ENCODE results near the gene JMJD8.

JMJD8 gene

DNA sequence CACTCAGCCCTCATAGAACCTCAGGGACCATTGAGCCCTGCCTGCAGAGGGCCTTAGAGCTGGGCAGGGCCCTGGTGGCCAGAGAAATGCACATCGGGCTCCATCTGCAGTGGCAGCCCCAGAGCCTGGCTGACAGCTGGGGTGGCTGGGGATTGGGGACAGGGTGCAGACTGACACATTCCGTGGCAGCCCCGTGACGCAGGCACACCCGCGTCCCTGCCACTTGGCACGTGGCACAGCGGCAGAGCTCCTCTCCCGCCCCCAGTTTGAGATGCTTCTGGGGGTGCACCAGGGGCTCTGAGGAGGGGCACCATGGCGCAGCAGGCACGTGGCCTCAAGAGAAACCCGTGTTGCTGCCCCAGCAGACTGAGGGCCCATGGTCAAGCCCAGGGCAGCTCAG is 19.3 kb upstream of the JMJD8 start:
- no peak overlapping the region for H3K4me3 ChIP-seq (ENCODE audit: low read depth in 1 of 5, low read length in 5 of 5)
- no peaks in the 10 kb centered on the region for H3K9me3 ChIP-seq (ENCODE audit: control insufficient read depth in 5 of 5, low read length in 5 of 5)
- H3K9ac ChIP-seq (ENCODE audit: low read length in 5 of 5) = no peak overlapping the region
- H3K27me3 ChIP-seq (ENCODE audit: control insufficient read depth in 5 of 5, insufficient read depth in 4 of 5, low read length in 5 of 5) = peaks cover 66 to 84% (median 70%) of the 10 kb centered on the region in 5 donors
- H3K27ac ChIP-seq (ENCODE audit: low read depth, low read length) = no peak overlapping the region
- peaks cover 0 to 5% (median 3%) of the 10 kb centered on the region in 5 donors for H3K4me1 ChIP-seq (ENCODE audit: control insufficient read depth in 5 of 5, insufficient read depth in 5 of 5, low read length in 5 of 5)
- H3K36me3 ChIP-seq (ENCODE audit: control insufficient read depth in 5 of 5, insufficient read depth in 5 of 5, low read length in 5 of 5) = no peaks in the 10 kb centered on the region

DNA sequence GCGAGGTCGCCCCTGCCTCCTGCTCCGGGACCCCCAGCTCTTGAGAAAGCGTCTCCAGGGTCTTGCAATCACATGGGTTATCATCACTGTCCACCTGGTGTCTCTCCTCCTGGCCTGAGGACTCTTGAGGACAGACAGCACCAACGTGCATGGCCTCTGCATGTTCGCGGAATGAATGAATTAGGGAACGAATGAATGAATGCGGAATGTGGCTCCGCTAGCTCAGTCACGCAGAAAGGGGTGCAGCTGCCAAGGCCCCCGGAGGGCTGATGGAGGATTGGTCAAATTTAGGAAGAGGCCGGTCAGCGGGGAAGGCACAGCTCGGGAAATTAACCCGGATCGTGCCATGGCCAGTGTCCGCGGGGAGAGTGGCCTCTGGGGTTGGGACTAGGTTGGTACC is 18.2 kb upstream of the JMJD8 start:
- H3K4me1 ChIP-seq (ENCODE audit: control insufficient read depth in 5 of 5, insufficient read depth in 5 of 5, low read length in 5 of 5) = peaks cover 0 to 5% (median 3%) of the 10 kb centered on the region in 5 donors
- no peak overlapping the region for H3K27ac ChIP-seq (ENCODE audit: low read depth, low read length)

DNA sequence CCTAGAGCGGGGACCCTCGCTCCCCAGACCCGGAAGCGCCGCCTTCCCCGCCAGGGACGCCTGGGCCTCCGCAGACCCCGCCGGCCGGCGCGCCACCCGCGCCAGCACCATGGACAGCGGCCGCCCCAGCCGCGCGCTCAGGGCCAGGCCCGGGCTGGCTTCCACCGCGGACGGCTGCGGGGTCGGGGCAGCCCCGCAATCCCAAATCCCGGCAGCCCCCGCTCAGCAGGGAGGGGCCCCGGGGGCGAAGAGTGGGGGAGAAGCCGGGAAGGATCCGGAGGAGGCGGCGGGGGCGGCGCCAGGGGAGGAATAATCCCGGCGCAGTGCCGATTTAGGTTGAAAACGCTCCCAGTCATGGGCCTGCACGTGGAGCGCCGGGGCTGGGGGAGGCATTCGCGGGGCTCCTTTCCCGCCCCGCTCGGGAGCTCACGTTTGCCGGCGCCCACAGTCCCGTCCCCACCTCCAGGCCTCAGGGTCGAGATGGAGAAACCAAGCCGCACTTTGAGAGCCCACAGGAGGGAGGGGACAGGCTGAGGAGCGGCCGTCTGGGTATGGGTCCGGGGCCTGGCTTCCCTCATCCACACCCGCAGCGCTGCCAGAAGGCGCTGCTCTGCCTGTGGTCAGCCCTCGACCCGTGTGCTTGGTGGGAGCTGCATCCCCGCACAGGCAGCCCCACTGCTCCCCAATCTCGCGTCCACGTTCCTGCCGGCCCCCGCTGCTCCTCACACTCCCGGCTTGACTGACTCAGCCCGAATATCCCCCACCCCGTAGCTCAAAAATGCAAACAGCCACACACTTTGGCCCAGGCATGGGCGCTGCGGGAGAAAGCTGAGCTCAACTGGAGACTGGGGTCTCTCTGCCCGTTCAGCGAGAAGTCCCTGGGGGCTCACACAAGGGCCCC is 16.8 kb upstream of the JMJD8 start:
- H3K36me3 ChIP-seq (ENCODE audit: control insufficient read depth in 5 of 5, insufficient read depth in 5 of 5, low read length in 5 of 5) = no peaks in the 10 kb centered on the region
- no peak overlapping the region for H3K27ac ChIP-seq (ENCODE audit: low read depth, low read length)
- H3K9me3 ChIP-seq (ENCODE audit: control insufficient read depth in 5 of 5, low read length in 5 of 5) = no peaks in the 10 kb centered on the region
- H3K9ac ChIP-seq (ENCODE audit: low read length in 5 of 5) = no peak overlapping the region
- peaks cover 0 to 4% (median 1%) of the 10 kb centered on the region in 5 donors for H3K4me1 ChIP-seq (ENCODE audit: control insufficient read depth in 5 of 5, insufficient read depth in 5 of 5, low read length in 5 of 5)
- peaks cover 52 to 72% (median 55%) of the 10 kb centered on the region in 5 donors for H3K27me3 ChIP-seq (ENCODE audit: control insufficient read depth in 5 of 5, insufficient read depth in 4 of 5, low read length in 5 of 5)
- H3K4me3 ChIP-seq (ENCODE audit: low read depth in 1 of 5, low read length in 5 of 5) = no peak overlapping the region

More for the DNA sequence above, 18.2 kb upstream of the JMJD8 start:
- Histone ChIP-seq H3K9me3 (ENCODE audit: control insufficient read depth in 5 of 5, low read length in 5 of 5) (no peaks in the 10 kb centered on the region), H3K36me3 (ENCODE audit: control insufficient read depth in 5 of 5, insufficient read depth in 5 of 5, low read length in 5 of 5) (no peaks in the 10 kb centered on the region), H3K9ac (ENCODE audit: low read length in 5 of 5) (no peak overlapping the region), H3K27me3 (ENCODE audit: control insufficient read depth in 5 of 5, insufficient read depth in 4 of 5, low read length in 5 of 5) (peaks cover 57 to 76% (median 63%) of the 10 kb centered on the region in 5 donors), H3K4me3 (ENCODE audit: low read depth in 1 of 5, low read length in 5 of 5) (no peak overlapping the region)

DNA sequence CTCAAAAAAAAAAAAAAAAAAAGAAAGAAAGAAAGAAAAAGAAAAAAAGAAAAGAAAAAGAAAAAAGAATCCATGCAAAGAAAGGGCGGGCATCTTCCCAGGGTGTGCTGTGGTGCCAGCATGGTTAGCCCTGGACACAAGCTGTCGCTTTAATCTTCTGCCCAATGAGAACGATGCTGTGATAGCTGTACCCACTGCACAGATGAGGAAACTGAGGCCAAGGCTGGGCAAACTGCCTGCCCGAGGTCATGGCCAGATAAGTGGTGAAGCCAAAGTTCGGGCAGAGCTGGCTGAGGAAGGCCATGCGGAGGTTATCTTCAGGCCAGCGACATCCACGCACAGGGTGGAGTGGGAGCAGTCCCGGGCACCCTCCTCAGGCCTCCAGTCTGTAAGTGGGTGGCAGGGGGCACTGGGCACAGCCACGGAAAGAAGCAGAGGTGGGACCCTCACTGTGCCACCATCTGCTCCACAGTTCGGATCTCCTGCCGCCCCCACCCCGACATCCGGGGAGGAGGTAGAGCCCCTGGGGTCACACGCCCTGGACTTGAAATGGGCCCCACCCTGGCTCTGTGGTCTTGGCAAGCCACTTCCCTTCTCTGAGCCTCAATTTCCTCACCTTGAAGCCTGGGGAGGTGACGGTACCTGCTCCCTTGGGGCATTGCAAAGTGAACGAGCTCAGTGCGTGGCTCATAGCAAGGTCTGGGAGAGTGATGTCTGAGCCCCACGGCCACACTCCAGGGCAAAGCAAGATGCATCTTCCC is 15.0 kb upstream of the JMJD8 start:
- H3K27ac ChIP-seq (ENCODE audit: low read depth, low read length) = no peak overlapping the region
- peaks cover 53 to 77% (median 59%) of the 10 kb centered on the region in 5 donors for H3K27me3 ChIP-seq (ENCODE audit: control insufficient read depth in 5 of 5, insufficient read depth in 4 of 5, low read length in 5 of 5)

DNA sequence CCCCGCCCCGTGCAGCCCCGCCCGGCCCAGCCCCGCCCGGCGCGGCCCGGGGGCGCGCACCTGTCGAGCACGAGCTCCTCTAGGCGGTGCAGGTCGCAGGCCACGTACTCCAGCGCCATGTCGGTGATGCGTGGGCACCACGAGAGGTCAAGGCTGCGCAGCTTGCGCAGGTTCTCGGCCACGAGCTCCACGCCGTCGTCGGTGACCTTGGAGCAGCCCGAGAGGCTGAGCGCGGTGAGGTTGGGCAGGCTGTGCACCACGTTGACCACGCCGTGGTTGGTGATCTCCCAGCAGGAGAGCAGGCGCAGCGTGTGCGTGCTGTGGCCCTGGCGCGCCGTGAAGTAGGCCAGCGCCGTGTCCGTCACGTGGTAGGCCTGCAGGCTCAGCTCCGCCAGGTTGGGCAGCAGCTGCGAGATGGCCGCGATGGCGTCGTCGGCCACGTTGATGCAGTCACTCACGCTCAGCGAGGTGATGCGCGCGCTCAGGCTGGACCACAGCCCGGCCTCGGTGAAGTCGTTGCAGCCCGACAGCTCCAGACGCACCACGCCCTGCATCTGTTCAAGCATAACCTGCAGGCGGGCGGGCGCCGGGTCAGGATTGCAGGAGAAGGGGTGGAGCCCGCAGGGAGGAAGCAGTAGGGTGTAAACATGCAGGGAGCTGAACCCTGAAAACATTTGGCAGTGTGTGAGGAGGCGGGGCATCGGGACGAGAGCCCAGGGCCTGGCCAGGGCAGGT is 11.4 kb upstream of the JMJD8 start:
- no peaks in the 10 kb centered on the region for H3K36me3 ChIP-seq (ENCODE audit: control insufficient read depth in 5 of 5, insufficient read depth in 5 of 5, low read length in 5 of 5)
- peaks cover 0 to 15% (median 11%) of the 10 kb centered on the region in 5 donors for H3K4me1 ChIP-seq (ENCODE audit: control insufficient read depth in 5 of 5, insufficient read depth in 5 of 5, low read length in 5 of 5)
- peaks cover 0 to 4% (median 0%) of the 10 kb centered on the region in 5 donors for H3K9me3 ChIP-seq (ENCODE audit: control insufficient read depth in 5 of 5, low read length in 5 of 5)
- no peak overlapping the region for H3K27ac ChIP-seq (ENCODE audit: low read depth, low read length)
- peak overlapping the region in 1 of 5 donors; percentile 7 for H3K9ac ChIP-seq (ENCODE audit: low read length in 5 of 5)
- H3K4me3 ChIP-seq (ENCODE audit: low read depth in 1 of 5, low read length in 5 of 5) = peak overlapping the region in 4 of 5 donors; percentile 3 to 55 (median 28)
- H3K27me3 ChIP-seq (ENCODE audit: control insufficient read depth in 5 of 5, insufficient read depth in 4 of 5, low read length in 5 of 5) = peaks cover 39 to 61% (median 48%) of the 10 kb centered on the region in 5 donors

More for the DNA sequence above, 15.0 kb upstream of the JMJD8 start:
- peaks cover 0 to 11% (median 10%) of the 10 kb centered on the region in 5 donors for H3K4me1 ChIP-seq (ENCODE audit: control insufficient read depth in 5 of 5, insufficient read depth in 5 of 5, low read length in 5 of 5)
- H3K9ac ChIP-seq (ENCODE audit: low read length in 5 of 5) = no peak overlapping the region
- H3K36me3 ChIP-seq (ENCODE audit: control insufficient read depth in 5 of 5, insufficient read depth in 5 of 5, low read length in 5 of 5) = no peaks in the 10 kb centered on the region
- peaks cover 0 to 4% (median 0%) of the 10 kb centered on the region in 5 donors for H3K9me3 ChIP-seq (ENCODE audit: control insufficient read depth in 5 of 5, low read length in 5 of 5)
- no peak overlapping the region for H3K4me3 ChIP-seq (ENCODE audit: low read depth in 1 of 5, low read length in 5 of 5)

DNA sequence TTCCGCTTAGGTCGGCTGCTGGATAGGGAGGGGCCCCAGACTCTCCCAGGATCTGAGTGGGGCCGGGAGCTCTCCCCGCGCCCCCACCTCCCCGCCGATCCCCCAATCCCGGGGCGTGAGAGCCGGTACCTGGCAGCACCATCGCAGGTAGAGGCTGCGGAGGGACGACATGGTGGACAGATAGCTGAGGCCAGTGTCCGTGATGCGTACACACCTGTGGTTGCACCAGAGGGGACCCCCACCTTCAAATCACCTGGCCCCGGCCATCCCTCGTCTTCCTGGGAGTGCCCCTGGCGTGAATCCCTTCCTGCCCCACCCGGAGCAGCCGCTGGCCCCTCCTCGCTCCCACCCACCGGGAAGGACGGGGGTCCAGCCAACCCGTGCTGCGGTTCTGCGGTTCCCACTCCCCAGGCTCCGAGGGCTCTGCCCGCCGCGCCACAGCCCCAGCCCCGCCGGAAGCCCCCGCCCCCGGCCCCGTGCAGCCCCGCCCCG is 10.8 kb upstream of the JMJD8 start:
- Histone ChIP-seq H3K36me3 (ENCODE audit: control insufficient read depth in 5 of 5, insufficient read depth in 5 of 5, low read length in 5 of 5) (no peaks in the 10 kb centered on the region), H3K4me3 (ENCODE audit: low read depth in 1 of 5, low read length in 5 of 5) (no peak overlapping the region), H3K27ac (ENCODE audit: low read depth, low read length) (no peak overlapping the region)

DNA sequence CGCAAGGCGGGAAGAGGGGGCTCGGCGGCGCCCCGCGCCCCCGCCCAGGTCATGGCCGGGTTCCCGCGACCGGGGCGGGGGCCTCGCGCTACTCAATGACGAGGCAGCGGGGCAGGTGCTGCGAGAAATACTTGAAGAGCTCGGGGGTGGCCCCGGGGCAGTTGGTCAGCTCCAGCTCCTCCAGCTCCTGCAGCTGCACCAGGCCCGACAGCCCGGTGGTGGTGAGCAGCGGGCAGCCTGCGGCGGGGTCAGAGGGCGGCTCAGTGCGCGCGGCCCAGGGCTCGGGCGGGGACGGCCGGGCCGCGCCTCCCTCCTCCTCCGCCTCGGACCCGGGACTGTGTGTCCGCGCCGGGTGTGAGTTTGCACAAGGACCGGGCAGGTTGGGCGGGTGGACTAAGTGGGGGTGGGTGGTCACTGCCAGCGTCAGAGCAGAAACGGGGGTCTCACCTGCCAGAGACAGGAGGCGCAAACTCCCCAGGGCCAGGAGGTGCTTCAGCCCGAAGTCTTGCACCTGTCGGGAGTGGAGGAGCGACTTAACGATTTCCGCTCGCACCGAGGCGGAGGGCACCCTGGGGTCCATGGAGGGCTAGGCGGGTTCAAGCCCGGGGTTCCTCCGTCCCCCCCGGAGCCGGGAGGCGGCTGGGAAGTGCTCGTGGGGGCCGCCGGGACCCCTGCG is 10.2 kb upstream of the JMJD8 start:
- Histone ChIP-seq H3K4me3 (ENCODE audit: low read depth in 1 of 5, low read length in 5 of 5) (no peak overlapping the region), H3K27ac (ENCODE audit: low read depth, low read length) (no peak overlapping the region), H3K27me3 (ENCODE audit: control insufficient read depth in 5 of 5, insufficient read depth in 4 of 5, low read length in 5 of 5) (peaks cover 32 to 51% (median 39%) of the 10 kb centered on the region in 5 donors)

More for the DNA sequence above, 10.8 kb upstream of the JMJD8 start:
- H3K4me1 ChIP-seq (ENCODE audit: control insufficient read depth in 5 of 5, insufficient read depth in 5 of 5, low read length in 5 of 5) = peaks cover 0 to 21% (median 15%) of the 10 kb centered on the region in 5 donors
- no peak overlapping the region for H3K9ac ChIP-seq (ENCODE audit: low read length in 5 of 5)
- H3K27me3 ChIP-seq (ENCODE audit: control insufficient read depth in 5 of 5, insufficient read depth in 4 of 5, low read length in 5 of 5) = peaks cover 33 to 57% (median 44%) of the 10 kb centered on the region in 5 donors
- peaks cover 0 to 4% (median 0%) of the 10 kb centered on the region in 5 donors for H3K9me3 ChIP-seq (ENCODE audit: control insufficient read depth in 5 of 5, low read length in 5 of 5)

DNA sequence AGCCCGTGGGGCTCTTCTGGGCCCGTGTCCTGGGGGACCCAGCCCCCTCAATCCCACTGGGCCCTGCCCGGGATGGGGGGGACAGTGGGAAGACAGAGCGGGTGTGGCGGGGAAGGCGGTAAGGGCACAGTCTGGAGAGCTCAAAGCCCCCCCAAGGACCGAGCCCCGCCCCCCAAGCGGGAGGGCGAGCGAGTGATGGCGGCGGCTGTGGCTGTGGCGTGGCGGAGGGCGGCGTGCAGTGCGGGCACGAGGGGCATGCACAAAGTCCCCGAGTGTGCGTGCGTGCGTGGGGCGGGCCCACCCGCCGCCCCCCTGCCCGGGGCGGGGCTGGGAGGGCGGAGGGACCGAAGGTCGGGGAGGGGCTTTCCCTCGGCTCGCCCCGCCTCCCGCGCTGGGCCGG is 9.6 kb upstream of the JMJD8 start:
- peaks cover 4 to 32% (median 26%) of the 10 kb centered on the region in 5 donors for H3K4me1 ChIP-seq (ENCODE audit: control insufficient read depth in 5 of 5, insufficient read depth in 5 of 5, low read length in 5 of 5)
- H3K36me3 ChIP-seq (ENCODE audit: control insufficient read depth in 5 of 5, insufficient read depth in 5 of 5, low read length in 5 of 5) = no peaks in the 10 kb centered on the region
- no peak overlapping the region for H3K4me3 ChIP-seq (ENCODE audit: low read depth in 1 of 5, low read length in 5 of 5)
- H3K9ac ChIP-seq (ENCODE audit: low read length in 5 of 5) = no peak overlapping the region
- peaks cover 0 to 4% (median 0%) of the 10 kb centered on the region in 5 donors for H3K9me3 ChIP-seq (ENCODE audit: control insufficient read depth in 5 of 5, low read length in 5 of 5)
- H3K27ac ChIP-seq (ENCODE audit: low read depth, low read length) = no peak overlapping the region
- peaks cover 28 to 45% (median 37%) of the 10 kb centered on the region in 5 donors for H3K27me3 ChIP-seq (ENCODE audit: control insufficient read depth in 5 of 5, insufficient read depth in 4 of 5, low read length in 5 of 5)

More for the DNA sequence above, 10.2 kb upstream of the JMJD8 start:
- Histone ChIP-seq H3K4me1 (ENCODE audit: control insufficient read depth in 5 of 5, insufficient read depth in 5 of 5, low read length in 5 of 5) (peaks cover 4 to 27% (median 21%) of the 10 kb centered on the region in 5 donors), H3K9me3 (ENCODE audit: control insufficient read depth in 5 of 5, low read length in 5 of 5) (peaks cover 0 to 4% (median 0%) of the 10 kb centered on the region in 5 donors), H3K36me3 (ENCODE audit: control insufficient read depth in 5 of 5, insufficient read depth in 5 of 5, low read length in 5 of 5) (no peaks in the 10 kb centered on the region), H3K9ac (ENCODE audit: low read length in 5 of 5) (no peak overlapping the region)

DNA sequence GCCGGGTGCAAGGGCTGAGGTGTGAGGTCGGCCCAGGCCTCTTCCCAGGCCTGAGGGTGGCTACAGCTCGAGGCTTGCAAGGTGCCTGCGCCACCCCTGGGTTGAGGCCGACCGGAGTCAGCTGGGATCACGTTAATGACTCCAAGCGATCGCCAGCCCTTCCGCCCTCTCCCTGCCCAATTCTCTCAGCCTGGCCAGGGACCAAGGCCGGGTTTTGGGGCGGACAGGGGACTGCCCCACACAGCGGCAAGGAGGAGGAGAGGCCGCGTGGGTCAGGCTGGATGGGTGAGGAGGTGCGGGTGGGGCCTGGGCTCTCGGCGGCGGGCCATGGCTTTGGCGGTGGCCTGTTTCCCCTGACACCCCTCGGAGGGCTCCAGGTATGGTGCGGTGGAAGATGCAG is 9.2 kb upstream of the JMJD8 start:
- Histone ChIP-seq H3K9ac (ENCODE audit: low read length in 5 of 5) (no peak overlapping the region), H3K27ac (ENCODE audit: low read depth, low read length) (no peak overlapping the region), H3K36me3 (ENCODE audit: control insufficient read depth in 5 of 5, insufficient read depth in 5 of 5, low read length in 5 of 5) (no peaks in the 10 kb centered on the region), H3K4me3 (ENCODE audit: low read depth in 1 of 5, low read length in 5 of 5) (no peak overlapping the region), H3K27me3 (ENCODE audit: control insufficient read depth in 5 of 5, insufficient read depth in 4 of 5, low read length in 5 of 5) (peaks cover 28 to 45% (median 37%) of the 10 kb centered on the region in 5 donors), H3K4me1 (ENCODE audit: control insufficient read depth in 5 of 5, insufficient read depth in 5 of 5, low read length in 5 of 5) (peaks cover 6 to 36% (median 29%) of the 10 kb centered on the region in 5 donors), H3K9me3 (ENCODE audit: control insufficient read depth in 5 of 5, low read length in 5 of 5) (peaks cover 0 to 4% (median 0%) of the 10 kb centered on the region in 5 donors)
